ENCODE data around the gene TSPYL2.

The TSPYL2 gene

GRCh38 chrX:53080628-53081580, 1.3 kb upstream of the TSPYL2 start:
- no peak for DNase-seq

DNA sequence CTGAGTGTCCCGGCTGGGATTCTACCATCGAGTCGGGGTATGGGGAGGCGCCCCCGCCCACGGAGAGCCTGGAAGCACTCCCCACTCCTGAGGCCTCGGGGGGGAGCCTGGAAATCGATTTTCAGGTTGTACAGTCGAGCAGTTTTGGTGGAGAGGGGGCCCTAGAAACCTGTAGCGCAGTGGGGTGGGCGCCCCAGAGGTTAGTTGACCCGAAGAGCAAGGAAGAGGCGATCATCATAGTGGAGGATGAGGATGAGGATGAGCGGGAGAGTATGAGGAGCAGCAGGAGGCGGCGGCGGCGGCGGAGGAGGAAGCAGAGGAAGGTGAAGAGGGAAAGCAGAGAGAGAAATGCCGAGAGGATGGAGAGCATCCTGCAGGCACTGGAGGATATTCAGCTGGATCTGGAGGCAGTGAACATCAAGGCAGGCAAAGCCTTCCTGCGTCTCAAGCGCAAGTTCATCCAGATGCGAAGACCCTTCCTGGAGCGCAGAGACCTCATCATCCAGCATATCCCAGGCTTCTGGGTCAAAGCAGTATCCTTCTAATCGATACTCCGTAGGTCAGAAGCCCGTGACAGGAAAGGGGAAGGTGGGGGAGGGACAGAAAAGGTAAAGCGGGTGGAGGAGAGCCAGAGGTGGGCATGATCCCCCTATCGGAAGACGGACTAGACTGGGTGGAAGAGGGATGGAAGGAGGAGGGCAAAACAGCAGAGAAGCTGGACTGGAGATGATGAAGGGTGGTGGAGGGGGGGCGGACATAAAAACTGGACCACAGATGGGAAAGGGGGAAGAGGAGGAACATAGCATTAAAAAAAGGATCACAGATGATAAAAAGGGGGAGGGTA, 828 bp downstream of the TSPYL2 start:
- no peak for DNase-seq

DNA sequence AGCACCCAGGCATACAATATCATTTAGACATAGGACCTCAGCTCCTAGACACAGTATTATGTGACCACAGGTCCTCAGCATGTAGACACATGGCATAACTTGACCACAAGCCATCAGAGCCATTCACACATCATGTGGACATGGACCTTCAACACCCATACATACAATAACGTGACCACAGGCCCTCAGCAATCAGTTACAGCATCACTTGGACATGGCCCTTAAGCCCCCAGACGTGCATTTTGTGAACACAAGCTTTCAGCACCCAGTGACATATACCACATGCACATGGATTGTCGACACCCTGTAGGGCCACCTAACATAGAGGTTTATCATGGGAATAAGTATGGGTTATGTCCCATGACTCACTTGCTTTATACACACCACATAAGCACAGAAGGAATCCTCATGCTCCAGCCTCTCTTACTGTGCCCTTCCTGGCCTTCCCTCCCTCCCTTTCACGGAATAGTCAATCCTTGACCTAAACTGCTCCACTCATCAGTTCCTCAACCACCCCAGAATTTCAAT, 1.9 kb downstream of the TSPYL2 start:
- DNase-seq = no peak

DNA sequence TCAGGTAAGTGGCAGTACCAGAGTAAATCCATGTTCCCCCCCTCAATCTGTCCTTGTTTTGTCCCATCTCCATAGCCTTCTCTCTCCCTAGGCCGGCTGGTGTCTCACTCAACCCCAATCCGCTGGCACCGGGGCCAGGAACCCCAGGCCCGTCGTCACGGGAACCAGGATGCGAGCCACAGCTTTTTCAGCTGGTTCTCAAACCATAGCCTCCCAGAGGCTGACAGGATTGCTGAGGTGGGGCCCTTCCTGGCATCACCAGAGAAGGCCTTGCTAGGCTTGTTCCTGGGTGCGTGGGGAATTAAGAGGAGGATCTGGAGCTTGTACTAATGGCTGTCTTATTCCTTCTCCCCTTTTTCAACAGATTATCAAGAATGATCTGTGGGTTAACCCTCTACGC, 2.7 kb downstream of the TSPYL2 start:
- no peak for DNase-seq

GRCh38 chrX:53085661-53086229, 3.6 kb downstream of the TSPYL2 start:
- no peak for DNase-seq

DNA sequence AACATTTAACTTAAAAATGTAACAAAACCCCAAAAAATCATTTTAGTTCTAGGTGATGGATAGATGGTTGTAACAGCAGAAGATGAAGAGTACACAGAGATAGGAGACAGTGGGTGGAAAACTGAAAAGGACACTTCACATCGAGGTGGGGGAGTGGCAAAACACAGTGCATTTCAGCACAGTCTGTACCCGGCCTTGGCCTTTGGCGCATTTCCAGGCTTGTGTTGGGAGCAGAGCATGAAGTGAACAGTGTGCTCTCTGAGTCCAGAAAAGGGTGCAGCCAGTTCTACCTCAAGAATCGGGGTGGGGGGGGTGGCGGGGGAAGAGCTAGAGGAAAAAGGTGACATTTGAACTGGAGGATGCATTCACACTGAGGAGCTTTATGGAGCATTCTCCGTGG, 4.3 kb downstream of the TSPYL2 start:
- no peak for DNase-seq

DNA sequence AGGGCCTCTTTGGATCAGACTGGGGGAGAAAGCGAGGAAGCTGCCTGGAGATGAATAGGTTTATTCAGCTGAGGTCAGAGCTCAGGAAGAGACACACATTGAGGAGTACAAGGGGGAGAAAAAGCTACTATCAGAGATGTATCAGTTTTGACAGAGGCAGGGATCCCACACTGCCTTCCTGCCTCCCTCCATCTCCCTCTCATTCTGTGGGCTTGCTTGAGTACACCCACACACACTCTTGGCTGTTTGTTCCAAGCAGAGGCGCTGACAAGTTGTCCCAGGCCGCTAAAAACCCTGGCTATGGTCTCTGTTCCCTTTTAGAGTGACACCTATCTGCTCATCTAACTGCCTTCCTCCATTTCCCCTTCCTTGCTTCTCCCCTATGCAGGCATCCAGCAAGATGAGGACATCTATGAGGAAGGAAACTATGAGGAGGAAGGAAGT, 5.2 kb downstream of the TSPYL2 start:
- DNase-seq = no peak

DNA sequence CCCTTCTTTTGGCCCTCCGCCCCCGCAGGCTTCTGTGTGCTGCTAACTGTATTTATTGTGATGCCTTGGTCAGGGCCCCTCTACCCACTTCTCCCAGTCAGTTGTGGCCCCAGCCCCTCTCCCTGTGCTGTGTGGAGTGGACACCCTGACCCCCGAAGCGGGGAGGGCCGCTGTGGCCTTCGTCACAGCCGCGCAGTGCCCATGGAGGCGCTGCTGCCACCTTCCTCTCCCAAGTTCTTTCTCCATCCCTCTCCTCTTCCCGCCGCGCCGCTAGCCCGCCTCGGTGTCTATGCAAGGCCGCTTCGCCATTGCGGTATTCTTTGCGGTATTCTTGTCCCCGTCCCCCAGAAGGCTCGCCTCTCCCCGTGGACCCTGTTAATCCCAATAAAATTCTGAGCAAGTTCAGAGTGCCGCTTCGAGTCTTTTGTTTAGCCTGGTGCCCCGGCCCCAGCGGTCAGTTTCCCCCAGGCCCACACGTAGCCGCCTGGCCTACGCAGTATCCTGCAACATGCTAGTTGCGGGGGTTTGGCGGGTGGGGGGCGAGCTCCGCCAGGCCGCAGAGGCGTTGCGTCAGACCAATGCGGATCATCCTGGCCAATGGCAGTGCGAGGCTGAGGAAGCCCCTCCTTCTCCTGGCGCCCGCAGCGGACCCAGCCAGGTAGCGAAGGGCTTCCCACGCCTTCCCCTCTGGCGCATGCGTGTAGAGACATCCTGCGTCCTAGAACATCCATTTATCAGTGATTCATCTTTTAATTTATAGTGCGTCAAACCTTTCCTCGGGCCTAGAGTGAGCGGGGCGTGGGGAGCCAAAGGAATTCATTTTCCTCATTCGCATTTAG, 6.2 kb downstream of the TSPYL2 start:
- peak; percentile 8 for DNase-seq

GRCh38 chrX:53089224-53089842, 7.2 kb downstream of the TSPYL2 start:
- DNase-seq = no peak

DNA sequence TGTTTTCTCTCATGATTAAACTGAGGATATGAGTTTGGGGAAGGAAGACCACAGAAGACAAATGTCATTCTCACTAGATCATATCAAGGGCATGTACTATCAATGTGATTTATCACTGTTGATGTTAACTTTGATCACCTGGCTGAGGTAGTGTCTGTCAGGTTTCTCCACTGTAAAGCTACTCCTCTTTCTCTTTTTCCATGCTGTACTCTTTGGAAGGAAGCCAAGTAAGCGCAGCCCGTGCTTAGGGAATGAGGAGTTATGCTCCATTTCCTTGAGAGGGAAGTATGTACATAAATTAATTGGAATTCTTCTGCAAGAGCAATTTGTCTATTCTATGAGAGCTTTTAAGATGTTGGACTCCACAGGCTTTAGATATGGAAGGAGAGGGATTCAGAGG, 7.8 kb downstream of the TSPYL2 start:
- no peak for DNase-seq

- DNase-seq = no peak
Observed at GRCh38 chrX:53091354-53091753, 9.2 kb downstream of the TSPYL2 start.

DNA sequence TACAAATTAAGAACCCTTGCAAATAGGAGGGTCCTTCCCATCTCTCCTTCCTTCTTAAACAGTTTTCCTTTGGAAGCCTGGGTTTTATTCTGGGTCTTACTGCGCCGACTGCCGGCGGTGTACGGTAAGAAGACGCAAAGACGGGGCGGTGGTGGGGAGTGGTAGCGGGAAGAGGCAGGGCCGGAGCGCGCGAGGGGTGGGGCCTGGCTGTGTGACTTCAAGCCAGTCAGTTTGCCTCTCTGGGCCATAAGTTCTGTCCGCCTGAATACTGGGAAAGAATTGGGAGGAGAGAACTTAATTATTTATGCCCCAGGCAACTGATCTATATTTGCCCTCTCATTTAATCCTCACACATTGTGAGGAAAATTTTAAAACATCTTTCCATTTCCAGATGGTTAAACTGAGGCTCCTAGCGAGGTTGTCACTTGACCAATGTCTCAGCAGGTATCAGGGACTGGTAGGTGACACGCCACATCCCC, 11.0 kb downstream of the TSPYL2 start:
- DNase-seq = no peak

GRCh38 chrX:53093748-53094581, 11.8 kb downstream of the TSPYL2 start, which contains the start of gene KANTR:
Gene KANTR, plus strand, starts transcription at chrX:53094142. Its CDS starts 30,131 bp downstream, at chrX:53124273.
- peak; percentile 22 for DNase-seq

DNA sequence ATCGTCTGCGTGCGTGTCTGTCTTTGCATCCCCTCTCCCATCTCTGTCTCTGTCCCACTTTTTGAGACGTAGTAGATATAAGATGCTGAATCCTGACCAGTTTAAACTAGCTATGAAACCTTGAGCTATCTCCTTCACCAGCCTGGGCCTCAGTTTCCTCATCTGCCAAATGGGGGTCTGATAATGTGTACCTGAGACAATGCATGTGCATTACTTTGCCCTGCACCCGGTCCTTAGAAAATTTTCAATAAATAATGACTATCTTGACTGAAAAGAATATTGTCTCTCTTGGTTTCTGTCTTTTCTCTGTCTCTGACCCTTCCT, 12.4 kb downstream of the TSPYL2 start:
- no peak for DNase-seq

DNA sequence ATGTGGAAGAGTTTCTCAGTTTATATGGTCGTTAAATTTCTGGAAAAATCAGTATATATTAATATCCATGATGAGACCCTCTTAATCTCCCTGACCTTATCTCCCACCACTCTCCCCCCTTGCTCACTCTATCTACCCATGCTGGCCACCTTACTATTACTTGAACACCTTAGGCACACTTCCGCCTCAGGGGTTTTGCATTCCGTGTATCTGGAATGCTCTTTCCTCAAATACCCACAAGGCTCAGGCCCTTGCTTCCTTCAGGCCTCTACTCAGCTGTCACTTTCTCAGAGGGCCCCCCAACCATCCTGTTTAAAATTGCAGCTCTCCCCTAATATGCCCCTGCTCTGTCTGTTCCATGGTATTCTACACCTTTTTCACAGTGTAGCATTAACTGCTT, 13.6 kb downstream of the TSPYL2 start:
- no peak for DNase-seq

GRCh38 chrX:53114864-53115549, 32.8 kb downstream of the TSPYL2 start:
- DNase-seq = no peak

- no peak for DNase-seq
Observed at GRCh38 chrX:53115550-53115874, 33.3 kb downstream of the TSPYL2 start.

DNA sequence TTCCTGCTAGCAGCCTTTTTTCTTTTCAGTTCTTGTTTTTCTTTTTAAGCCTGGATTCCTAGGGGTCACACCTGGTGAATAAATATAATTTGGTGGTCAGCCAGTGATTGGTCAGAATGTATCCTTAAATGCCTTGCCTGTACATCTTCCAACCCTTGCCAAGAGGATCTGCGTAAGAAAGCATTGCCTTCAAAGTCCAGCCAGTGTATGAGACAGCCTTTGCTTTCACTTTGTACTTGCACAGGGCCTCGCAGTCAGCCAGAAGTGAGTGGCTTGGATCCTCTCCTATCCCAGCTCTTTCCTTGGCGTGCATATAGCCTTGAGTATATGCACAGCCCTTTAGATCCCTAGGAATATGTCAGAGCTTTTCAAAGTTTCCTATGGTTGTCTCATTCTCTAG, 33.9 kb downstream of the TSPYL2 start:
- DNase-seq = no peak

DNA sequence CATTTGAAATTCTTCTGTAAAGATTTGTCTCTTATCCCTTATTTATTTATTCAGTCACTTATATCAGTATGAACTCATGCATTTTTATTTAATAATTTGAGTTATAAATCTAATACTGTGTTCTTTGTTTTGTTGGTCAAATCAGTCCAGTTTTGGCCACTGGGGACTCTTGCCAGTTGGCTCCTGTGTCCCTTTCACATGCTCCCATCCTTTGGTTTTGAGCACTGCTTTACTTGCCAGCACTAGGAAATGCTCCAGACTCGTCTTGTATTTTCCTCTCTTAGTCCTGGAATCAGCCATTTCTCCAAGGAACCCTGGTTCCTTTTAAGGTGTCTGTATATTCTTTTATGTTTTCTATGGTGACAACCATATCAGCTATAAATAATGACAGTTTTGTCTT, 39.8 kb downstream of the TSPYL2 start:
- DNase-seq = no peak

DNA sequence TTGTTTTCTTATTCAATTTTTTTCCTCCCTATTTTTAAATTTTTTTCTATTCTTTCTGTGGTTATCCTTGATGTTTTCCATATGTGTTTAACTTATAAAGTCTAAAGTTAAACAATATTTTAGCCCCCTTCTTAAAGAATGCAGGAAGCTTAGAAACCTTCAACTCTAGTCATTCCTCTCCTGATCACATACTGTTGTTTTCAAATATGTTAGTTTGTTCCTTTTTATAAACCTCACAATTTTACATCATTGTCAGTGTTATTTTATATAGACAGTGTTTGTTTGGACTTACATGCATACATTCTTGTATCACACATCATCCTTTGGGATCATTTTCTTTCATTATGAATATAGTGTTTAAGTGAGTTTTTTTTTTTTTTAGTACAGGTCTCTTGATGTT, 43.3 kb downstream of the TSPYL2 start:
- no peak for DNase-seq
